SU-DHL-6 (cell line): ENCODE measurements around the gene NKAPL.

Experiments
- CTCF ChIP-seq: fragments of 200-600 bp; sonication (generic); IDR thresholded peaks from one replicate; pipeline ENCODE4 v1.5.1; 2017; ENCODE audit warnings: antibody characterized with exemption, mild to moderate bottlenecking, low read length, moderate library complexity; ENCODE audit not compliant: insufficient read depth, poor library complexity, severe bottlenecking
- EZH2phosphoT487 ChIP-seq: fragments of 200-600 bp; sonication (generic), shearing (Covaris generic); conservative IDR thresholded peaks from 2 replicates; pipeline ENCODE4 v1.6.1; 2018; ENCODE audit warnings: mild to moderate bottlenecking, antibody characterized with exemption, low read length, moderate library complexity, mixed read lengths

DNA sequence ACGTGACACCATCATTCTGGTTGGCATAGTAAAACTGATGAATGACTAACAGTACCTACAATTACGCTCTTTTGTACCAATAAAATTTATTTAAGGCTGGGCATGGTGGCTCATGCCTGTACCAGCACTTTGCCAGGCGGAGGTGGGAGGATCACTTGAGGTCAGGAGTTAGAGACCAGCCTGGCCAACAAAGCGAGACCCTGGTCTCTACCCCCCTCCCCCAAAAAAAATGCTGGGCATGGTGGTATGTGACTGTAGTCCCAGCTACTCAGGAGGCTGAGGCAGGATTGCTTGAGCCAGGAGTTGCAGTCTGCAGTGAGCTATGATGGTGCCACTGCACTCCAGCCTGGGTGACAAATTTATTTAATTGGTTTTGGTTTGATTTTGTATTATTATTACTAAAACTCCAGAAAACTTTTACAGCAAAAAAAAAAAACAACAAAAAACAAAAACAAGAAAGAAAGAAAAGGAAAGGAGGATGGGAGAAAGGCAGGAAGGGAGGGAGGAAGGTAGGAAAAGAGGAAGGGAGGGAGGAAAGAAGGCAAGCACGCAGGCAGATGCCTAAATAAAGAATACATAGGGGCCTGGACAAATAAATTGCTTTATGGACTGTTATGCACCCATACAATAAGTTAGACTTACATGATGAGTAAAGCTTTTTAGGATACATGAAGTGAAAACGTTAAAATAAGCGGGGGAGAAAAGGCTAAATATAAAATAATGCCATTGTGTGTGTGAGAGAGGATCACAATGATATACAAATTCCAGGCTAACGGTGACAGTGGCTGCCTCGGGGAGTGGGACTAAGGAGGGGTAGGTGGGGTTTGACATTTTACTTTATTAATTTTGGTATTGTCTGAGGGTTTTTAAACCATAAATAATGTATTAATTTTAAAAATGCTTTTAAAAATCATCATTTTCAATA, 34.7 kb upstream of the NKAPL start:
- TF ChIP-seq CTCF (no peak), EZH2phosphoT487 (no peak)
